Endothelial cell of umbilical vein (primary cell): ENCODE results near the gene RAC3. TPM values are rescaled to one million over a fixed set of nuclear protein-coding genes. Genes with fewer than 3 reads are reported as not detected.

Experiments used
- BruUV-seq: library from RNA; stranded (reverse); fragments of 400-500 nt; replicated peaks from 2 replicates; lab custom pipeline; 2021; lab: Mats Ljungman, UMichigan
- CTCF ChIA-PET: fragments of 300-600, 350-600 bp; sonication (Branson Sonifier 250); formaldehyde crosslinking; loops from one replicate; lab custom pipeline; 2021; ENCODE audit warnings: antibody characterized with exemption, inconsistent platforms; lab: Charles Lee
- POLR2A ChIA-PET: fragments of 300-600, 350-600 bp; sonication (Branson Sonifier 250); formaldehyde crosslinking; loops from one replicate; lab custom pipeline; 2021; ENCODE audit warnings: antibody characterized with exemption, inconsistent platforms; lab: Charles Lee
- DNase-seq: peaks from one replicate; pipeline ENCODE4 v3.0.0-alpha.2; 2011; ENCODE audit warnings: low read depth, low spot score
- FAIRE-seq: peaks from 2 replicates; lab custom pipeline; 2011; peaks lifted over from hg19 to GRCh38; lab: Jason Lieb, UNC
- H2AFZ ChIP-seq: 2 replicates; pipeline ENCODE4 v1.6.0; 2012; ENCODE audit warnings: low read depth, low read length, control low read depth, inconsistent platforms
- H3K27ac ChIP-seq: 2 replicates; pipeline ENCODE4 v1.5.1; 2011; ENCODE audit warnings: low read depth, mild to moderate bottlenecking, control low read depth, low read length, moderate library complexity; ENCODE audit not compliant: insufficient read depth
- H3K27me3 ChIP-seq, 2 experiments: 2 replicates each; pipeline versions ENCODE4 v1.6.0 to v1.6.1; 2011; ENCODE audit warnings: low read length in 2 of 2, mixed read lengths in 1 of 2; ENCODE audit not compliant: control insufficient read depth in 2 of 2, insufficient read depth in 2 of 2
- H3K36me3 ChIP-seq, 2 experiments: 2 replicates in 1 of 2; 3 replicates in 1 of 2; pipeline ENCODE4 v1.5.1; 2011; ENCODE audit warnings: low read length in 2 of 2, mild to moderate bottlenecking in 1 of 2, moderate library complexity in 1 of 2; ENCODE audit not compliant: control insufficient read depth in 2 of 2, insufficient read depth in 2 of 2; ENCODE audit errors: extremely low read depth in 1 of 2
- H3K4me1 ChIP-seq: 3 replicates; pipeline ENCODE4 v1.5.1; 2011; ENCODE audit warnings: mild to moderate bottlenecking, low read length; ENCODE audit not compliant: control insufficient read depth, insufficient read depth; ENCODE audit errors: extremely low read depth
- H3K4me2 ChIP-seq: 2 replicates; pipeline ENCODE4 v1.6.1; 2011; ENCODE audit warnings: low read length, control low read depth, mixed read lengths; ENCODE audit not compliant: insufficient read depth
- H3K4me3 ChIP-seq, 3 experiments: fragments of 200-600 bp in 1 of 3; sonication (generic), shearing (Covaris generic) in 1 of 3; replicated peaks in 1 of 3; 2 replicates each; pipeline ENCODE4 v1.5.1; 2011 to 2016; ENCODE audit warnings: control low read depth in 3 of 3, low read length in 3 of 3, mild to moderate bottlenecking in 2 of 3, inconsistent platforms in 1 of 3, low read depth in 1 of 3, moderate library complexity in 1 of 3; ENCODE audit not compliant: insufficient read depth in 1 of 3
- H3K79me2 ChIP-seq: 2 replicates; pipeline ENCODE4 v1.6.0; 2012; ENCODE audit warnings: low read length, inconsistent platforms; ENCODE audit not compliant: control insufficient read depth, insufficient read depth
- H3K9ac ChIP-seq: replicated peaks from 2 replicates; pipeline ENCODE3; 2011; ENCODE audit warnings: low read length, control low read depth; ENCODE audit not compliant: insufficient read depth; ENCODE audit errors: extremely low read depth
- H3K9me1 ChIP-seq: replicated peaks from 3 replicates; pipeline ENCODE4 v1.6.0; 2011; ENCODE audit warnings: mild to moderate bottlenecking, low read length; ENCODE audit not compliant: control insufficient read depth, insufficient read depth; ENCODE audit errors: extremely low read depth
- H3K9me3 ChIP-seq: replicated peaks from 2 replicates; pipeline ENCODE4 v1.5.1; 2012; ENCODE audit warnings: low read length, inconsistent platforms; ENCODE audit not compliant: control insufficient read depth, insufficient read depth
- H4K20me1 ChIP-seq: replicated peaks from 2 replicates; pipeline ENCODE3; 2011; ENCODE audit warnings: mild to moderate bottlenecking, low read length; ENCODE audit not compliant: control insufficient read depth, insufficient read depth; ENCODE audit errors: extremely low read depth
- EZH2 ChIP-seq: IDR thresholded peaks from 2 replicates; pipeline ENCODE4 v1.6.1; 2012; ENCODE audit warnings: borderline replicate concordance, low read depth, mild to moderate bottlenecking, moderate library complexity, low read length, inconsistent platforms; ENCODE audit not compliant: severe bottlenecking
- FOS ChIP-seq: IDR thresholded peaks from 2 replicates; pipeline ENCODE4 v1.6.1; 2011; ENCODE audit warnings: mild to moderate bottlenecking, low read length, moderate library complexity, borderline replicate concordance; ENCODE audit not compliant: insufficient read depth
- GATA2 ChIP-seq: IDR thresholded peaks from 2 replicates; pipeline ENCODE4 v1.7.0; 2011; ENCODE audit warnings: low read depth, mild to moderate bottlenecking, moderate library complexity, mixed read lengths, low read length; ENCODE audit not compliant: insufficient read length, insufficient read depth
- JUN ChIP-seq: IDR thresholded peaks from 2 replicates; pipeline ENCODE4 v1.6.1; 2011; ENCODE audit warnings: borderline replicate concordance, low read depth; ENCODE audit not compliant: insufficient read length, insufficient read depth
- MAX ChIP-seq: IDR thresholded peaks from 2 replicates; pipeline ENCODE4 v1.6.1; 2011; ENCODE audit not compliant: insufficient read depth, insufficient read length
- MYC ChIP-seq: IDR thresholded peaks from one replicate; pipeline ENCODE4 v1.6.1; 2011; ENCODE audit warnings: mild to moderate bottlenecking, low read depth, low read length
- POLR2A ChIP-seq: IDR thresholded peaks from 2 replicates; pipeline ENCODE4 v1.6.1; 2012; ENCODE audit warnings: low read depth, mild to moderate bottlenecking, control low read depth, low read length
- POLR2AphosphoS5 ChIP-seq: IDR thresholded peaks from 2 replicates; pipeline ENCODE4 v1.6.1; 2012; ENCODE audit warnings: low read depth, mild to moderate bottlenecking, control low read depth, low read length, moderate library complexity; ENCODE audit not compliant: insufficient read depth
- dilution Hi-C: fragments of 300-500 bp; cut with MboI; formaldehyde crosslinking; loops from one replicate; pipeline ENCODE4 v1.15.0; 2019; ENCODE audit warnings: low sequenced_read_pairs; ENCODE audit not compliant: extremely low pct_ligation_motif_present
- intact Hi-C: fragments of 100-400 bp; cut with micrococcal nuclease; formaldehyde crosslinking; loops from one replicate; pipeline ENCODE4 v1.10.0; 2022
- polyA plus RNA-seq, 4 experiments: library from polyadenylated mRNA; depleted of rRNA in 3 of 4; stranded (reverse) in 3 of 4; unstranded in 1 of 4; fragments of >200 nt; gene quantifications; 2 replicates each; pipeline versions ENCODE4 v1.2.1 to v1.2.3, GENCODE V29; 2011 to 2012; ENCODE audit warnings: missing spikeins in 1 of 4
- total RNA-seq: library from RNA; stranded (reverse); gene quantifications from 2 replicates; pipeline ENCODE4 v1.2.3, GENCODE V29; 2021
- TF ChIP-seq, protein P1 (sequence below), 2 donors: IDR thresholded peaks; 1 replicate in 1 of 2; 2 replicates in 1 of 2; pipeline ENCODE4 v1.5.1; 2011; ENCODE audit warnings: low read length in 2 of 2, mild to moderate bottlenecking in 2 of 2, moderate library complexity in 2 of 2, control low read depth in 1 of 2, inconsistent platforms in 1 of 2, low read depth in 1 of 2; ENCODE audit not compliant: insufficient read depth in 1 of 2; ENCODE audit errors: extremely low read depth in 1 of 2

RAC3 gene
- total and polyA plus RNA-seq, 2 donors (not counting 3 experiments of a cell fraction or from before 2014, with no cell fraction given) = 34.1 to 56.0 TPM

DNA sequence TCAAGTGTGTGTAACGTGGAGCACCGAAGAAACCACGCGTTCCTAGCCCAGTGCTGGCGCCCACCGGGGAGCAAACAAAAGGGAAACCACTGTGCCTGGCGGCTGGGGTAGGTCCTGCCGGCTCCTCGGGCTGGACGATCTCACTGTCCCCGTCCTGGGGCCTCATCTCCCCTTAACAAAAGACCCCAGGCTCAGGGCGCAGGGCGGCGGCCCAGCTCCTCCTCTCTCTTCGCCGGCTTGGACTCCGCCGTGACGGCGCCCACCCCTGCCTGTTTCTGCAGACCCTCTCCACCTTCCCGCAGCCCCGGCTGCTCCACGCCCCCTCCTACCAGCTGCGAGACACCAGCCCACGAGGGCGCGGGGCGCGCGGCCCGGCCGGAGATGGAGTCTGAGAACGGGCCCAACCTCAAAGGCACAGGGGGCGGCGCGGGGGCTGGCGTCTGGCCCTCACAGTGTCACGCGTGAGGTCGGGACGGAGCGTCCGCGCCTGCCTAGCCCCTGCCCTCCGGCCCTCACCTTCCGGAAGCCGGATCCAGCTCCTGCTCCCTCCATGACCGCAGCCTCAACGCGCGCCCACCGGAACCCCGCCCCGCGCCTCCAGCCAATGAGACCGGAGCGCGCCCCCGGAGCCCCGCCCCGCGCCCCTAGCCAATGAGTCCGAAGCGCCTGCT lies 9.0 kb upstream of the RAC3 start, which contains the start of gene CENPX:
Gene CENPX (minus strand): TSS at position 569 of the 671 bp plus-strand sequence. CDS start 17 bp downstream, at position 552.
- H3K36me3 ChIP-seq = no peaks in the 10 kb centered on the region
- peaks cover 12% of the 10 kb centered on the region for H3K4me1 ChIP-seq
- peak within 1 kb of the TSS; percentile 70 for H3K4me2 ChIP-seq
- H3K27ac ChIP-seq = peak within 1 kb of the TSS; percentile 21
- DNase-seq = no peak
- no peaks in the 10 kb centered on the region for H4K20me1 ChIP-seq
- no peak for FAIRE-seq
- TSS peak; percentile 14 for BruUV-seq
- peaks cover 5% of the 10 kb centered on the region for H3K79me2 ChIP-seq
- peak within 1 kb of the TSS; percentile 50 to 70 (median 60) for H3K4me3 ChIP-seq
- intact Hi-C loops = loop anchor here (1.0 to 10.0 kb wide), 6 partner anchors 45 to 192 kb away; partner anchors contain the start of genes ASPSCR1, CCDC57, FASN and MAFG
- H2AFZ ChIP-seq = peak within 1 kb of the TSS; percentile 78
- dilution Hi-C loops = no loop called here
- H3K27me3 ChIP-seq = no peaks in the 10 kb centered on the region
- TF ChIP-seq POLR2AphosphoS5 (peak; percentile 59), MYC (no peak), JUN (no peak), POLR2A (peak; percentile 66)
- CTCF ChIA-PET = interaction anchor here (1.0 to 9.1 kb wide), 11 partner anchors 8 to 214 kb away, joined by 3 to 345 read pairs (median 6); partner anchors contain the start of genes ARHGDIA, DCXR, NOTUM and RAC3
- POLR2A ChIA-PET = interaction anchor here (0.7 kb wide), 1 partner anchor 207 kb away, joined by 7 read pairs; no protein-coding TSS in a partner anchor
- H3K9me1 ChIP-seq = no peaks in the 10 kb centered on the region
- peak within 1 kb of the TSS; percentile 61 for H3K9ac ChIP-seq
- H3K9me3 ChIP-seq = no peaks in the 10 kb centered on the region

- H3K4me3 ChIP-seq = peak within 1 kb of the TSS; percentile 50 to 70 (median 60)
- H3K79me2 ChIP-seq = peaks cover 5% of the 10 kb centered on the region
- H3K36me3 ChIP-seq = no peaks in the 10 kb centered on the region
- peak within 1 kb of the TSS; percentile 70 for H3K4me2 ChIP-seq
- POLR2A ChIA-PET = interaction anchor here (0.5 to 0.7 kb wide), 2 partner anchors 21 to 206 kb away, joined by 7 read pairs; no protein-coding TSS in a partner anchor
- peak within 1 kb of the TSS; percentile 61 for H3K9ac ChIP-seq
- H3K4me1 ChIP-seq = peaks cover 12% of the 10 kb centered on the region
- dilution Hi-C loops (no loop called here), intact Hi-C loops (loop anchor here (1.0 to 10.0 kb wide), 7 partner anchors 14 to 192 kb away; partner anchors contain the start of genes ASPSCR1, CCDC57, DCXR and FASN)
- no peaks in the 10 kb centered on the region for H4K20me1 ChIP-seq
- no peaks in the 10 kb centered on the region for H3K9me3 ChIP-seq
- peak within 1 kb of the TSS; percentile 78 for H2AFZ ChIP-seq
- peak within 1 kb of the TSS; percentile 21 for H3K27ac ChIP-seq
- FAIRE-seq (peak; percentile 99), DNase-seq (peak; percentile 100)
- TF ChIP-seq EZH2 (no peak), MAX (no peak), POLR2A (no peak), JUN (no peak), MYC (no peak), FOS (no peak), GATA2 (no peak), POLR2AphosphoS5 (no peak)
- TF ChIP-seq, protein P1, sequence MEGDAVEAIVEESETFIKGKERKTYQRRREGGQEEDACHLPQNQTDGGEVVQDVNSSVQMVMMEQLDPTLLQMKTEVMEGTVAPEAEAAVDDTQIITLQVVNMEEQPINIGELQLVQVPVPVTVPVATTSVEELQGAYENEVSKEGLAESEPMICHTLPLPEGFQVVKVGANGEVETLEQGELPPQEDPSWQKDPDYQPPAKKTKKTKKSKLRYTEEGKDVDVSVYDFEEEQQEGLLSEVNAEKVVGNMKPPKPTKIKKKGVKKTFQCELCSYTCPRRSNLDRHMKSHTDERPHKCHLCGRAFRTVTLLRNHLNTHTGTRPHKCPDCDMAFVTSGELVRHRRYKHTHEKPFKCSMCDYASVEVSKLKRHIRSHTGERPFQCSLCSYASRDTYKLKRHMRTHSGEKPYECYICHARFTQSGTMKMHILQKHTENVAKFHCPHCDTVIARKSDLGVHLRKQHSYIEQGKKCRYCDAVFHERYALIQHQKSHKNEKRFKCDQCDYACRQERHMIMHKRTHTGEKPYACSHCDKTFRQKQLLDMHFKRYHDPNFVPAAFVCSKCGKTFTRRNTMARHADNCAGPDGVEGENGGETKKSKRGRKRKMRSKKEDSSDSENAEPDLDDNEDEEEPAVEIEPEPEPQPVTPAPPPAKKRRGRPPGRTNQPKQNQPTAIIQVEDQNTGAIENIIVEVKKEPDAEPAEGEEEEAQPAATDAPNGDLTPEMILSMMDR (IDR thresholded peaks at IDR 0.05; ENCODE audit: extremely low read depth in 1 of 2, insufficient read depth in 1 of 2, low read depth in 1 of 2, low read length in 2 of 2) = no peak
- H3K9me1 ChIP-seq = no peaks in the 10 kb centered on the region
- CTCF ChIA-PET = interaction anchor here (1.0 to 9.1 kb wide), 9 partner anchors 8 to 213 kb away, joined by 3 to 345 read pairs (median 6); partner anchors contain the start of genes ARHGDIA, DCXR, NOTUM and RAC3
- no TSS peak for BruUV-seq
- H3K27me3 ChIP-seq = no peaks in the 10 kb centered on the region
Observed at GRCh38 chr17:82022981-82023446, 8.5 kb upstream of the RAC3 start, which contains the start of gene LRRC45. LRRC45 (plus strand) TSS chr17:82023305; CDS start chr17:82023644, 339 bp downstream.
